ENCODE results near the gene MRAP.

DNA sequence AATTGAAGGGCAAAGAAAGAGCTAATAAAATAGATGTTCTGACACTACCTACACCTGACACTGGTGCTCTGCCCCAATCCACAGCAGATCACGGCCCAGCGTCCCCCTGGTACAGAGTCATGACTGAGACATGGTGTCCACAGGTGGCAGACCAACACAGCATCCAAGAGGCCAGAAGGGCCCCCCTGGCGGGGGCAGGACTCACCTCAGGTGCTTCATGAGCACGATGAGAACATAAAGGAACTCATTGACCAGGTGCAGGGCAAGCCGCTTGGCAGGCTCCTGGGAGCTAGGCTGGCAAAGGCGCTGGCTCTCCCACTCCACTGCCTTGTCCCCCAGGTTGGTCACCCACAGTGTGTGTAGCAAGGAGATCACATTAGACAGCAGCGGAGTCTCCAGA, 20.4 kb downstream of the MRAP start:
- TF ChIP-seq, protein P1, sequence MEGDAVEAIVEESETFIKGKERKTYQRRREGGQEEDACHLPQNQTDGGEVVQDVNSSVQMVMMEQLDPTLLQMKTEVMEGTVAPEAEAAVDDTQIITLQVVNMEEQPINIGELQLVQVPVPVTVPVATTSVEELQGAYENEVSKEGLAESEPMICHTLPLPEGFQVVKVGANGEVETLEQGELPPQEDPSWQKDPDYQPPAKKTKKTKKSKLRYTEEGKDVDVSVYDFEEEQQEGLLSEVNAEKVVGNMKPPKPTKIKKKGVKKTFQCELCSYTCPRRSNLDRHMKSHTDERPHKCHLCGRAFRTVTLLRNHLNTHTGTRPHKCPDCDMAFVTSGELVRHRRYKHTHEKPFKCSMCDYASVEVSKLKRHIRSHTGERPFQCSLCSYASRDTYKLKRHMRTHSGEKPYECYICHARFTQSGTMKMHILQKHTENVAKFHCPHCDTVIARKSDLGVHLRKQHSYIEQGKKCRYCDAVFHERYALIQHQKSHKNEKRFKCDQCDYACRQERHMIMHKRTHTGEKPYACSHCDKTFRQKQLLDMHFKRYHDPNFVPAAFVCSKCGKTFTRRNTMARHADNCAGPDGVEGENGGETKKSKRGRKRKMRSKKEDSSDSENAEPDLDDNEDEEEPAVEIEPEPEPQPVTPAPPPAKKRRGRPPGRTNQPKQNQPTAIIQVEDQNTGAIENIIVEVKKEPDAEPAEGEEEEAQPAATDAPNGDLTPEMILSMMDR (tag by site-specific recombination; IDR thresholded peaks at IDR 0.05), result no peak
- TF ChIP-seq YY1 (tag by site-specific recombination; IDR thresholded peaks at IDR 0.05), result no peak

Measured in HEK293 (cell line).